Fibroblast of lung (primary cell): ENCODE results near the gene LUC7L.
"Not testable (repeated sequence)": the region's sequence is repeated elsewhere in the genome, so short reads cannot be mapped to it uniquely, and the experiment has no call there.

Experiments
- CTCF ChIP-seq, 2 donors: IDR thresholded peaks in 1 of 2; conservative IDR thresholded peaks in 1 of 2; 1 replicate in 1 of 2; 2 replicates in 1 of 2; pipeline ENCODE4 v1.5.1; 2011 to 2012; ENCODE audit warnings: low read length in 2 of 2, control low read depth in 1 of 2, inconsistent platforms in 1 of 2, low read depth in 1 of 2, mild to moderate bottlenecking in 1 of 2
- EZH2 ChIP-seq: IDR thresholded peaks from 2 replicates; pipeline ENCODE4 v1.5.1; 2012; ENCODE audit warnings: low read length, control low read depth, mild to moderate bottlenecking; ENCODE audit errors: missing control alignments

GRCh38 chr16:170088-170507 is 59.2 kb downstream of the LUC7L start:
- not testable (repeated sequence) for TF ChIP-seq CTCF (conservative IDR thresholded peaks at IDR 0.05 in 1 of 2, IDR thresholded peaks at IDR 0.05 in 1 of 2; ENCODE audit: low read depth in 1 of 2, low read length in 2 of 2); EZH2
